ENCODE data around the gene OR5F1.

- TF ChIP-seq CTCF (IDR thresholded peaks at IDR 0.05; ENCODE audit: low read length) = no peak
- no peak for TF ChIP-seq EZH2 (IDR thresholded peaks at IDR 0.05; ENCODE audit: borderline replicate concordance, low read length)
Observed at GRCh38 chr11:56027354-56027753, 32.9 kb upstream of the OR5F1 start, which contains the start of gene OR5AS1.
